ENCODE results near the gene GNLY.
A peak's percentile ranks its signal among the peaks of the same experiment; 100 is the strongest.

The GNLY gene

GRCh38 chr2:85741211-85741832 is 47.2 kb downstream of the GNLY start:
- no peak overlapping the region for H3K9ac ChIP-seq (ENCODE audit: low read length)
- H3K4me3 ChIP-seq (ENCODE audit: low read length): no peak overlapping the region
- H3K27ac ChIP-seq (ENCODE audit: low read depth, low read length): peak overlapping the region; percentile 73
- no peaks in the 10 kb centered on the region for H3K36me3 ChIP-seq (ENCODE audit: control insufficient read depth, insufficient read depth, low read length)
- peaks cover 45% of the 10 kb centered on the region for H3K4me1 ChIP-seq (ENCODE audit: control insufficient read depth, insufficient read depth, low read length)
- H3K27me3 ChIP-seq (ENCODE audit: control insufficient read depth, insufficient read depth, low read length): no peaks in the 10 kb centered on the region

DNA sequence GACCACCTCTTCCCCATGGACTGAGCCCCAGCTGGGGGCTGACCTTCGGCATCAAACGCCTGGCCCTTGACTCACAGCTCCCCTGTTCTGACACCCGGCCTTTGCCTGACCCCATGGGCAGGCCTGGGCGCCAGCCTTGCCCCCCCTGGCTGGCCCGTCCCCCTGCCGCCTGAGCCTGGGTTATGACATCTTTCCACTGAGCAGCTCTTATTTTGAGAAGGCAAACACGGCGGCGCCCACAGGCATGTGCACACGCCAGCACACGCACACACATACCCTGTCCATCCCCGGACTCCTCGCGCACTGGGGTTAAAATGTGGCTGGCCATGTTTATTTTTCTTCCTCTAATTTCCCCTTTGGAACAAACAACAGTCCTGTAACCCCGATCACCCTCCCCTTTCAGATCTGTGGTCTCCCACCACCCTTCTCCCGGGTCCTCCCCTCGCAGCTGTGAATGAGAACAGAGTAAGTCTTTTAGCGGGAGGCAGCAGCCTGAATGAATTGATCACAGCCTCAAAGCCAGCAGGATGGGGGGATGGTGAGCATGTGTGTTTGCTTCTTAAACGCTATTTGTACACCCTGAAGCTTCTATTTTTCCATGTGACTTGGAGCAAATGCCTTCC is 47.8 kb downstream of the GNLY start:
- Histone ChIP-seq H3K4me1 (ENCODE audit: control insufficient read depth, insufficient read depth, low read length) (peaks cover 40% of the 10 kb centered on the region), H3K27me3 (ENCODE audit: control insufficient read depth, insufficient read depth, low read length) (no peaks in the 10 kb centered on the region), H3K27ac (ENCODE audit: low read depth, low read length) (peak overlapping the region; percentile 73), H3K36me3 (ENCODE audit: control insufficient read depth, insufficient read depth, low read length) (no peaks in the 10 kb centered on the region), H3K4me3 (ENCODE audit: low read length) (no peak overlapping the region), H3K9ac (ENCODE audit: low read length) (no peak overlapping the region)

GRCh38 chr2:85743304-85743978 is 49.3 kb downstream of the GNLY start:
- H3K4me1 ChIP-seq (ENCODE audit: control insufficient read depth, insufficient read depth, low read length): peaks cover 37% of the 10 kb centered on the region
- H3K36me3 ChIP-seq (ENCODE audit: control insufficient read depth, insufficient read depth, low read length): no peaks in the 10 kb centered on the region
- H3K27ac ChIP-seq (ENCODE audit: low read depth, low read length): peak overlapping the region; percentile 65
- no peak overlapping the region for H3K9ac ChIP-seq (ENCODE audit: low read length)
- H3K27me3 ChIP-seq (ENCODE audit: control insufficient read depth, insufficient read depth, low read length): no peaks in the 10 kb centered on the region
- H3K4me3 ChIP-seq (ENCODE audit: low read length): peak overlapping the region; percentile 19

- Histone ChIP-seq H3K4me1 (ENCODE audit: control insufficient read depth, insufficient read depth, low read length) (peaks cover 42% of the 10 kb centered on the region), H3K36me3 (ENCODE audit: control insufficient read depth, insufficient read depth, low read length) (no peaks in the 10 kb centered on the region), H3K9ac (ENCODE audit: low read length) (no peak overlapping the region), H3K27ac (ENCODE audit: low read depth, low read length) (no peak overlapping the region), H3K4me3 (ENCODE audit: low read length) (no peak overlapping the region), H3K27me3 (ENCODE audit: control insufficient read depth, insufficient read depth, low read length) (no peaks in the 10 kb centered on the region)
These were observed 49.9 kb downstream of the GNLY start for GRCh38 chr2:85744055-85744454.

- Histone ChIP-seq H3K27ac (ENCODE audit: low read depth, low read length) (peak overlapping the region; percentile 53), H3K4me1 (ENCODE audit: control insufficient read depth, insufficient read depth, low read length) (peaks cover 47% of the 10 kb centered on the region), H3K36me3 (ENCODE audit: control insufficient read depth, insufficient read depth, low read length) (no peaks in the 10 kb centered on the region), H3K9ac (ENCODE audit: low read length) (no peak overlapping the region), H3K4me3 (ENCODE audit: low read length) (peak overlapping the region; percentile 27), H3K27me3 (ENCODE audit: control insufficient read depth, insufficient read depth, low read length) (no peaks in the 10 kb centered on the region)
These were observed 50.8 kb downstream of the GNLY start for GRCh38 chr2:85744741-85745601.

GRCh38 chr2:85745619-85746018 is 51.5 kb downstream of the GNLY start:
- Histone ChIP-seq H3K9ac (ENCODE audit: low read length) (no peak overlapping the region), H3K4me3 (ENCODE audit: low read length) (peak overlapping the region; percentile 27), H3K27me3 (ENCODE audit: control insufficient read depth, insufficient read depth, low read length) (no peaks in the 10 kb centered on the region), H3K4me1 (ENCODE audit: control insufficient read depth, insufficient read depth, low read length) (peaks cover 47% of the 10 kb centered on the region), H3K27ac (ENCODE audit: low read depth, low read length) (peak overlapping the region; percentile 53), H3K36me3 (ENCODE audit: control insufficient read depth, insufficient read depth, low read length) (no peaks in the 10 kb centered on the region)

DNA sequence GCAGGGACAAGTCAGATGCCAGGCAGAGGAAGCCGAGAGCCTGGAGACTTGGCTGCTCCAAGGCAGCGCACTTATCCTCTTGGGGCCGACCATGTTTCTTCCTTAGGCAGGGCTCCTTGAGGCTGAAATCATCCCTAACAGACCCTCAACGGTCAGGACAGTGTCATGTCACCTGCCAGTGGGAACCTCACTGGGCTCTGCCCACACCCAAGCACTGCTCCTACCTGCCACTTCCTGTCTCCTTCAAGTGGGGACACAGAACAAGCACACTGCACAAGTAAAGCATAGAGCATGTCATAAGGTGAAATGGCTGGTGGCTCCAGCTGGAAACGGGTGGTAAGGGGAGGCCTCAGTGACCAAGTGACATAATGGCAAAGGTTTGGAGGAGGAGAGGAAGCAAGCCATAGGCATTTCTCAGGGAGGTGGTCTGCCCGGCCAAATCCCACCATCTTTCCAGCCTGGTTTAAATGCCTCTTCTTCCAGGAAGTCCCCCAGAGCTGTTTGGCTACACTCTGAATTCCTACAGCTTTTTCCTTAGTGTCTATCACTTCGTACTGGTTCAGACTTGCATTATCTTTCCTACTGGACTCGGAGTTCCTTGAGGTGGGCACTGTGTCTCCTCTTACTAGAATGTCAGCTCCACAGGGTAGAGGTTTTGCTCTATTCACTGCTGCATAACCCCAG is 52.3 kb downstream of the GNLY start:
- H3K9ac ChIP-seq (ENCODE audit: low read length): no peak overlapping the region
- H3K36me3 ChIP-seq (ENCODE audit: control insufficient read depth, insufficient read depth, low read length): no peaks in the 10 kb centered on the region
- no peaks in the 10 kb centered on the region for H3K27me3 ChIP-seq (ENCODE audit: control insufficient read depth, insufficient read depth, low read length)
- H3K27ac ChIP-seq (ENCODE audit: low read depth, low read length): no peak overlapping the region
- no peak overlapping the region for H3K4me3 ChIP-seq (ENCODE audit: low read length)
- H3K4me1 ChIP-seq (ENCODE audit: control insufficient read depth, insufficient read depth, low read length): peaks cover 51% of the 10 kb centered on the region

GRCh38 chr2:85747441-85747840 is 53.3 kb downstream of the GNLY start:
- H3K4me1 ChIP-seq (ENCODE audit: control insufficient read depth, insufficient read depth, low read length): peaks cover 44% of the 10 kb centered on the region
- H3K9ac ChIP-seq (ENCODE audit: low read length): no peak overlapping the region
- H3K36me3 ChIP-seq (ENCODE audit: control insufficient read depth, insufficient read depth, low read length): no peaks in the 10 kb centered on the region
- peaks cover under 1% of the 10 kb centered on the region for H3K27me3 ChIP-seq (ENCODE audit: control insufficient read depth, insufficient read depth, low read length)
- no peak overlapping the region for H3K4me3 ChIP-seq (ENCODE audit: low read length)
- no peak overlapping the region for H3K27ac ChIP-seq (ENCODE audit: low read depth, low read length)

DNA sequence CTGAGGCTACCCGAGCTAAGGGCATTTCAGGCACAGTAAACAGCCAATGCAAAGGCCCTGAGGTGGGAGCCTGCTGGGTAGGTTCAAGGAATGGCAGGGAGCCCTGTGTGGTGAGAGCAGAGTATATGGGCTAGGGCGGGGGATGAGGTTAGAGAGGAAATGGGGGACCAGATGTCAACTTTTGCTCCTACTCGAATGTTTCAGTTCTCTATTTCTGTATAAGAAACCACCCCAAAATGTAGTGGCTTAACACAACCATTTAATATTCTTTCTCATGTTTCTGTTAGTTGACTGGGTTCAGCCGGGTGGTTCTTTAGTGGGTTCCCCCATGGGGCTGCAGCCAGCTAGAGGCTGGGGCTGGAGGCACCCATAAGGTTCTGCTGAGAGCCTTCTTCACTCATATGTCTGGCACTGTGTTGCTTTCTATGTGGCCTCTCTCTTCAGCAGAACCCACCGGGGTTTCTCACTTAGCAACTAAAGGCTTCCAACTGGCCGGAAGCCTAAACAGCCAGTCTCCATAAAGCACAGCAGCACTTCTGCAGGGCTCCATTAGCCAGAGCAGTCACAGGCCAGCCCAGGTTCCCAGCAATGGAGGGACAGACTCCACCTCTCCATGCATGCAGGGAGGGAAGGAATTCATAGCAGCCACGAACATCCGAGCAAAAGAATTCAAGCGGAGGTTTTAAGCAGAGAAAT is 54.0 kb downstream of the GNLY start:
- Histone ChIP-seq H3K27ac (ENCODE audit: low read depth, low read length) (no peak overlapping the region), H3K4me3 (ENCODE audit: low read length) (no peak overlapping the region), H3K4me1 (ENCODE audit: control insufficient read depth, insufficient read depth, low read length) (peaks cover 38% of the 10 kb centered on the region), H3K9ac (ENCODE audit: low read length) (no peak overlapping the region), H3K36me3 (ENCODE audit: control insufficient read depth, insufficient read depth, low read length) (no peaks in the 10 kb centered on the region), H3K27me3 (ENCODE audit: control insufficient read depth, insufficient read depth, low read length) (peaks cover 3% of the 10 kb centered on the region)

Measured in rectal smooth muscle tissue (tissue), 1 donor.